NT2/D1 (cell line): ENCODE data around the gene NTN4.
"Not testable (repeated sequence)": the region's sequence is repeated elsewhere in the genome, so short reads cannot be mapped to it uniquely, and the experiment has no call there.

Experiments
- SUZ12 ChIP-seq: IDR thresholded peaks from 2 replicates; pipeline ENCODE4 v1.6.1; 2011; ENCODE audit not compliant: insufficient read length, insufficient read depth; ENCODE audit errors: extremely low read depth
- YY1 ChIP-seq: IDR thresholded peaks from 2 replicates; pipeline ENCODE4 v1.6.1; 2011; ENCODE audit not compliant: insufficient read length, insufficient read depth
- ZNF274 ChIP-seq: IDR thresholded peaks from 2 replicates; pipeline ENCODE4 v1.6.1; 2011; ENCODE audit warnings: mild to moderate bottlenecking, low read depth, low read length

GRCh38 chr12:95677782-95678181, 112.8 kb downstream of the NTN4 start:
- TF ChIP-seq YY1, ZNF274, SUZ12: not testable (repeated sequence)
